ENCODE data around the gene CFAP299.

The CFAP299 gene

DNA sequence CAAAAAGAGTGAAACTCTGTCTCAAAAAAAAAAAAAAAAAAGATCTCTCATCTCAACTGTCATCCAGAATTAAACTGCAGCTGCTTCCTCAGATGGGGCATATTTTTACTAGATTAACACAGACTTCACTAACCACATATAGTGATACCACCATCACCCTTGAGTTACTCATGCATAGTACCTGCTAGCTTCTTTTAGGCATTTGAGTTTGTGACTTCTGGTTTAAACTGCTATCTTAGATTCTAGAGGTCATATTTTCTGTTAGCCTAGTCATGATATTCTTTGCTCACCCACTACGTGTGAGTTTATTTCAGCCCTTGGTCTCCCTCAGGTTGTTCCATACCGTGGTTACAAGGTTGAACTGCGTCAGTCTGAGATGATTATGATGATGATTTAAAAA, 540.1 kb downstream of the CFAP299 start:
- no peaks in the 10 kb centered on the region for H3K9me2 ChIP-seq (replicated peaks; ENCODE audit: low read depth, low read length)
- TF ChIP-seq CTCF (conservative IDR thresholded peaks at IDR 0.05; ENCODE audit: low read length) (no peak), EZH2phosphoT487 (IDR thresholded peaks at IDR 0.05; ENCODE audit: borderline replicate concordance) (no peak)
- H3K9me3 ChIP-seq (ENCODE audit: insufficient read depth, low read depth, low read length), result no peaks in the 10 kb centered on the region
- no peak overlapping the region for H2AFZ ChIP-seq (ENCODE audit: low read length)
- H3K36me3 ChIP-seq (ENCODE audit: insufficient read depth, low read length), result no peaks in the 10 kb centered on the region
- no peaks in the 10 kb centered on the region for H3K79me2 ChIP-seq (ENCODE audit: insufficient read depth, low read length)
- no peaks in the 10 kb centered on the region for H3K27me3 ChIP-seq (ENCODE audit: insufficient read depth, low read length, poor library complexity, severe bottlenecking)
- no peak overlapping the region for H3K9ac ChIP-seq (ENCODE audit: low read depth, low read length, poor library complexity, severe bottlenecking)
- 0 out of 2 replicates have a peak, but pooled peaks cover 4% of the 10 kb centered on the region for H3F3A ChIP-seq (ENCODE audit: low read depth)
- H4K20me1 ChIP-seq (ENCODE audit: insufficient read depth, low read length, poor library complexity, severe bottlenecking), result no peaks in the 10 kb centered on the region
- no peak overlapping the region for H3K4me3 ChIP-seq (ENCODE audit: low read length, poor library complexity, severe bottlenecking)
- H3K4me2 ChIP-seq (ENCODE audit: low read depth, low read length, poor library complexity, severe bottlenecking), result no peak overlapping the region
- H3K4me1 ChIP-seq (ENCODE audit: insufficient read depth, low read length, poor library complexity, severe bottlenecking), result peaks cover 29% of the 10 kb centered on the region

DNA sequence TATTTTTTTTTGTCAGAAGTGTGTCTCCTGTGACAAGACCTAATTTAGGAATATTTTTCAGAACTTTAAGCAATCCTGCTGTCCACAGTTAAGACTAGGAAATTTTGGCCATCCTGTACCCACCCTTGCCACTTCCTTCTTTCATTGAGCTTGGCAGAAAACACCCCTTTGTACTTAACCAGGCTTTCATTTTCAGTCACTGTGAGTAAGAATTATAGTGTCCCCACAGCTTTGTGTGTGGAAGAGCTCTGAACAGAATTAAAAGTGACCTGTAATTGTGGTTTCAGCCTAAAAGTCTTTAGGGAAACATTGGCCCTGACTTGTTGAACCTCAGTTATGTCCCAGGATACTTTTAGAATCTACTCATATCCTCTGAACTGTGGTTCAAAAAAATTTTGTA, 541.3 kb downstream of the CFAP299 start:
- Histone ChIP-seq H3K36me3 (ENCODE audit: insufficient read depth, low read length) (no peaks in the 10 kb centered on the region), H3K79me2 (ENCODE audit: insufficient read depth, low read length) (no peaks in the 10 kb centered on the region), H3K9ac (ENCODE audit: low read depth, low read length, poor library complexity, severe bottlenecking) (peak overlapping the region; percentile 0), H3K27me3 (ENCODE audit: insufficient read depth, low read length, poor library complexity, severe bottlenecking) (no peaks in the 10 kb centered on the region), H3F3A (ENCODE audit: low read depth) (0 out of 2 replicates have a peak, but pooled peaks cover 4% of the 10 kb centered on the region), H4K20me1 (ENCODE audit: insufficient read depth, low read length, poor library complexity, severe bottlenecking) (no peaks in the 10 kb centered on the region), H3K9me3 (ENCODE audit: insufficient read depth, low read depth, low read length) (no peaks in the 10 kb centered on the region), H3K4me2 (ENCODE audit: low read depth, low read length, poor library complexity, severe bottlenecking) (peak overlapping the region; percentile 15), H2AFZ (ENCODE audit: low read length) (no peak overlapping the region), H3K9me2 (replicated peaks; ENCODE audit: low read depth, low read length) (no peaks in the 10 kb centered on the region), H3K4me3 (ENCODE audit: low read length, poor library complexity, severe bottlenecking) (peak overlapping the region; percentile 3), H3K4me1 (ENCODE audit: insufficient read depth, low read length, poor library complexity, severe bottlenecking) (peaks cover 29% of the 10 kb centered on the region)
- no peak for TF ChIP-seq EZH2phosphoT487 (IDR thresholded peaks at IDR 0.05; ENCODE audit: borderline replicate concordance)
- no peak for TF ChIP-seq CTCF (conservative IDR thresholded peaks at IDR 0.05; ENCODE audit: low read length)

- Histone ChIP-seq H3K9me3 (ENCODE audit: insufficient read depth, low read depth, low read length) (no peaks in the 10 kb centered on the region), H3K36me3 (ENCODE audit: insufficient read depth, low read length) (no peaks in the 10 kb centered on the region), H3K4me1 (ENCODE audit: insufficient read depth, low read length, poor library complexity, severe bottlenecking) (peaks cover 29% of the 10 kb centered on the region), H2AFZ (ENCODE audit: low read length) (peak overlapping the region; percentile 51; the same call in 1 of the 2 replicates), H3K4me2 (ENCODE audit: low read depth, low read length, poor library complexity, severe bottlenecking) (no peak overlapping the region), H3K9ac (ENCODE audit: low read depth, low read length, poor library complexity, severe bottlenecking) (no peak overlapping the region), H3K79me2 (ENCODE audit: insufficient read depth, low read length) (no peaks in the 10 kb centered on the region), H3K27me3 (ENCODE audit: insufficient read depth, low read length, poor library complexity, severe bottlenecking) (no peaks in the 10 kb centered on the region), H3F3A (ENCODE audit: low read depth) (0 out of 2 replicates have a peak, but pooled peaks cover 4% of the 10 kb centered on the region), H4K20me1 (ENCODE audit: insufficient read depth, low read length, poor library complexity, severe bottlenecking) (no peaks in the 10 kb centered on the region), H3K4me3 (ENCODE audit: low read length, poor library complexity, severe bottlenecking) (no peak overlapping the region), H3K9me2 (replicated peaks; ENCODE audit: low read depth, low read length) (no peaks in the 10 kb centered on the region)
- TF ChIP-seq CTCF (conservative IDR thresholded peaks at IDR 0.05; ENCODE audit: low read length), result no peak
- TF ChIP-seq EZH2phosphoT487 (IDR thresholded peaks at IDR 0.05; ENCODE audit: borderline replicate concordance), result no peak
Measured at GRCh38 chr4:80878218-80878617, 542.7 kb downstream of the CFAP299 start.

Data from Loucy (cell line).